Measurements from ENCODE around the gene B3GNT9.
A peak's percentile ranks its signal among the peaks of the same experiment; 100 is the strongest.

B3GNT9 gene

DNA sequence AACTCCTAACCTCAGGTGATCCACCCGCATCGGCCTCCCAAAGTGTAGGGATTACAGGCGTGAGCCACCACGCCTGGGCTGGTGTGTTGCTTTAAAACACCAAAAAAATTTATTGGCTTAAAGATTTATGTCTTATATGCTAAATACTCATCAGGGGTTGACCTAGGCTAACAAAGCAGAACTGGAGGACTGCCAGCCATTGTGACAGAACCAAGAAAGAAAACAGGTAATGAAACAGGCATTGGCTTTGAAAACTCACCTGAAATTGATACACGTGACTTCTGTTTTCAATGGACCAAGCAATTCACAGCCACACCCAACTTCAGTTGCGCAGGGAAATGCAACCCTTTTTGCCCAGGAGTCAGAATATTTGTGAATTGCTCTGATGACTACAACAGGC lies 46.0 kb downstream of the B3GNT9 start:
- Histone ChIP-seq H2BK120ac (ENCODE audit: insufficient read depth, low read length, poor library complexity) (no peak overlapping the region), H3K27ac (ENCODE audit: low read depth, low read length) (no peak overlapping the region), H3K79me2 (ENCODE audit: control insufficient read depth, insufficient read depth, low read length, poor library complexity) (peaks cover 5% of the 10 kb centered on the region), H4K12ac (ENCODE audit: low read depth, low read length) (no peak overlapping the region), H3K9ac (ENCODE audit: low read length) (no peak overlapping the region), H3K14ac (ENCODE audit: low read length) (no peak overlapping the region), H3K4me2 (ENCODE audit: low read length) (no peak overlapping the region), H3K36me3 (ENCODE audit: control insufficient read depth in 1 of 2, insufficient read depth in 2 of 2, low read length in 2 of 2) (no peaks in the 10 kb centered on the region), H3K27me3 (ENCODE audit: insufficient read depth, low read length) (no peaks in the 10 kb centered on the region), H2AFZ (ENCODE audit: insufficient read depth, low read length, poor library complexity) (no peak overlapping the region), H2BK5ac (ENCODE audit: low read depth, low read length, poor library complexity) (no peak overlapping the region), H3K23ac (ENCODE audit: low read length) (no peak overlapping the region), H2BK12ac (ENCODE audit: low read length) (no peak overlapping the region), H4K91ac (ENCODE audit: low read depth, low read length) (no peak overlapping the region), H3K4me3 (ENCODE audit: low read depth, low read length) (no peak overlapping the region), H3K18ac (ENCODE audit: low read length) (no peak overlapping the region), H3K4ac (ENCODE audit: low read depth, low read length) (no peak overlapping the region), H3K4me1 (ENCODE audit: control insufficient read depth in 1 of 2, insufficient read depth in 2 of 2, low read length in 2 of 2) (peaks cover 7 to 8% of the 10 kb centered on the region in 2 experiments), H3K79me1 (ENCODE audit: low read length) (peaks cover 7% of the 10 kb centered on the region), H4K8ac (ENCODE audit: low read depth, low read length) (no peak overlapping the region), H2AK5ac (ENCODE audit: low read length) (no peak overlapping the region), H3K9me3 (ENCODE audit: insufficient read depth, low read depth, low read length) (no peaks in the 10 kb centered on the region)
- no peak for DNase-seq
- no CpG with 5 or more reads among the region's 6 CpGs for WGBS (ENCODE audit: extremely low coverage, insufficient coverage, insufficient read length)

DNA sequence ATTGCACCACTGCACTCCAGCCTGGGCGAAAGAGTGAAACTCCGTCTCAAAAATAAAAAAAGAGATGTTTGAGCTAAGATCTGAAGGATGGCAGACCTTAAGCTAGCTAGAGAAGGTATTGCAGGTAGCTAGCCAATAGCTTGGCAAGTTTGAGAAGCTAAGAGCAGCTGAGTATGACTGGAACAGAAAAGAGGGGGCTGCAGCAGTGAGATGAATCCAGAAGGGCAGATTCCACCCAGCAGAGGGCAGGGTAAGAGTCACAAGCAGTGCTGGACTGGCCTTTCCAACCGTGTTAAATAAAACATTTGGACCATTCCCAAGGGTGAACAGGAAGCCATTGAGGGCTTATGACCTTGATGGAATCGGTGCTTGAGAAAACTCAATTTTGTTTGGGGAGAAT lies 46.7 kb downstream of the B3GNT9 start:
- Histone ChIP-seq H3K23ac (ENCODE audit: low read length) (no peak overlapping the region), H3K79me1 (ENCODE audit: low read length) (peaks cover 1% of the 10 kb centered on the region), H4K91ac (ENCODE audit: low read depth, low read length) (no peak overlapping the region), H3K27me3 (ENCODE audit: insufficient read depth, low read length) (no peaks in the 10 kb centered on the region), H3K14ac (ENCODE audit: low read length) (no peak overlapping the region), H2BK5ac (ENCODE audit: low read depth, low read length, poor library complexity) (no peak overlapping the region), H3K4me3 (ENCODE audit: low read depth, low read length) (no peak overlapping the region), H3K18ac (ENCODE audit: low read length) (no peak overlapping the region), H2BK12ac (ENCODE audit: low read length) (no peak overlapping the region), H3K9me3 (ENCODE audit: insufficient read depth, low read depth, low read length) (no peaks in the 10 kb centered on the region), H3K4ac (ENCODE audit: low read depth, low read length) (no peak overlapping the region), H3K79me2 (ENCODE audit: control insufficient read depth, insufficient read depth, low read length, poor library complexity) (peaks cover under 1% of the 10 kb centered on the region), H3K4me1 (ENCODE audit: control insufficient read depth in 1 of 2, insufficient read depth in 2 of 2, low read length in 2 of 2) (peaks cover 3% of the 10 kb centered on the region in 2 experiments), H3K36me3 (ENCODE audit: control insufficient read depth in 1 of 2, insufficient read depth in 2 of 2, low read length in 2 of 2) (peaks cover 0 to 2% of the 10 kb centered on the region in 2 experiments), H2AK5ac (ENCODE audit: low read length) (no peak overlapping the region), H2BK120ac (ENCODE audit: insufficient read depth, low read length, poor library complexity) (no peak overlapping the region), H4K8ac (ENCODE audit: low read depth, low read length) (no peak overlapping the region), H4K12ac (ENCODE audit: low read depth, low read length) (no peak overlapping the region), H3K9ac (ENCODE audit: low read length) (no peak overlapping the region), H2AFZ (ENCODE audit: insufficient read depth, low read length, poor library complexity) (no peak overlapping the region), H3K27ac (ENCODE audit: low read depth, low read length) (no peak overlapping the region), H3K4me2 (ENCODE audit: low read length) (no peak overlapping the region)
- no CpG with 5 or more reads among the region's 4 CpGs for WGBS (ENCODE audit: extremely low coverage, insufficient coverage, insufficient read length)
- DNase-seq, result peak; percentile 65 to 82

DNA sequence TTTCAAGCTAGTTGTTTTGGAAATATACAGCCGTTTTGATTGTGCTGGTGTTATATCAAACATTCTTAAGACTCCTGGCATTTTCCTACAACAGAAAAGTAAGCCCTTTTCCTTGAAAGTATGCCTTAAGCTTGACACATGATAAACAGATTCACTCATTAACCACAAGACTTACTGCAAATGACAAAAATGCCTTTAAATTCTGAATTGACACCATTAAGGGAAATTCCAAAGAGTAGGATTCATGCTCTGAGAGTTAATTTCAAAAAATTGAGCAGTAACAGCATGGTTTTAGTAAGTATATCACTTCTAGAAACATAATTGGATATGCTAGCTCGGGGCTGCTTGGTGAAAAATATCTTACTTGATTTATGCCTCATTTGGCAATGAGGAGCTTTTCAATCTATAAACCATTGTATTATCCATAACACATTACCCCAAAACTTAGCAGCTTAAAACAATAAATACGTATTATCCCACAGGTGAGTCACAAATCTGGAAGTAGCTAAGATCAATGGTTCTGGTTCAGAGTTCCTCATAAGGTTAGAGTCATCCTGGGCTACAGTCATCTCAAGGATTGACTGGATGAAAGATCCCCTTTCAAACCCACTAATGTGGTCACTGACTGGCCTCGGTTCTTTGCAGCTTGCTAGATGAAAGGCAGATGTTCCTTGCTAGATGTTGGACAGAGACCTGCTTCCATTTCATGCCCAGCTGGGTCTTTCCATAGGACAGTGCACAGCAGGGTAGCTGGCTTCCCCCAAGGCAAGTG lies 49.3 kb downstream of the B3GNT9 start:
- H3K27ac ChIP-seq (ENCODE audit: low read depth, low read length), result no peak overlapping the region

DNA sequence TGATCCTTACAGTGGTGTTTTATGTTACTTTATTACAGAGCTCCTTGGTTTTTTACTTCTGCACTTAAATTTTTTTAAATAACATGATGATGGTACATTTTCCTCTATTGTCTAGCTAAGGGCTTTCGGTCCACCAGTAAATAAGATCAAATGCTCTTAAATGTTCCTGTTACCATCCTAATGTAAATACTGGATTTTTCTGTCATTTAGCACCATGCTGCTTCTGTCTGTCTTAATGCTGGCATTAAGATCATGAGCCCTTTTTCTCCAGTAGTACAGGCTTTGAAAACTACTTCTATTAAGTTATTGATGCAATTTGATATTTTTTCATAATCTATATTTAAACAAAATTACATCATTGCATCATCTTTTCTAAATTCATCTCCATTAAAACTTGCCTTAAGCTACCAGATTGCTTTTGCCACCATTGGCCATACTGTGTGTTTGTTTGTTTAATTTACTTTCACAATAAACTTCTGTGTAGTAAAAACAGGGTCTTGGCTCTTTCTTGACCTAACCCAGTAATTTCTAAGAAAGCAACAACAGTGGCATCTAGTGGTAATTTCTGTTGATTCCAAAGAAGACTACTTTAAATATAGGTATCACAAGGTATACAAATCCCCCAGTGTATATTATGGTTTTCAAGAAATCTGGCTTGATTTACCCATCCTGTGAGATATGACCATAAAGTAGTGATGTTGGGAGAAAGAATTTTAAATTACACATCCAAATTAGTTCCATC lies 50.1 kb downstream of the B3GNT9 start:
- Histone ChIP-seq H3K4me2 (ENCODE audit: low read length) (no peak overlapping the region), H3K79me2 (ENCODE audit: control insufficient read depth, insufficient read depth, low read length, poor library complexity) (no peaks in the 10 kb centered on the region), H3K4ac (ENCODE audit: low read depth, low read length) (no peak overlapping the region), H2AFZ (ENCODE audit: insufficient read depth, low read length, poor library complexity) (no peak overlapping the region), H2BK120ac (ENCODE audit: insufficient read depth, low read length, poor library complexity) (no peak overlapping the region), H3K14ac (ENCODE audit: low read length) (no peak overlapping the region), H3K23ac (ENCODE audit: low read length) (no peak overlapping the region), H3K36me3 (ENCODE audit: control insufficient read depth in 1 of 2, insufficient read depth in 2 of 2, low read length in 2 of 2) (peaks cover 0 to 8% of the 10 kb centered on the region in 2 experiments), H3K18ac (ENCODE audit: low read length) (no peak overlapping the region), H3K27ac (ENCODE audit: low read depth, low read length) (no peak overlapping the region), H3K4me3 (ENCODE audit: low read depth, low read length) (no peak overlapping the region), H3K79me1 (ENCODE audit: low read length) (no peaks in the 10 kb centered on the region), H3K9me3 (ENCODE audit: insufficient read depth, low read depth, low read length) (no peaks in the 10 kb centered on the region), H4K12ac (ENCODE audit: low read depth, low read length) (no peak overlapping the region), H3K9ac (ENCODE audit: low read length) (no peak overlapping the region), H4K8ac (ENCODE audit: low read depth, low read length) (no peak overlapping the region), H3K4me1 (ENCODE audit: control insufficient read depth in 1 of 2, insufficient read depth in 2 of 2, low read length in 2 of 2) (no peaks in the 10 kb centered on the region), H4K91ac (ENCODE audit: low read depth, low read length) (no peak overlapping the region), H2BK5ac (ENCODE audit: low read depth, low read length, poor library complexity) (no peak overlapping the region), H2BK12ac (ENCODE audit: low read length) (no peak overlapping the region), H2AK5ac (ENCODE audit: low read length) (no peak overlapping the region), H3K27me3 (ENCODE audit: insufficient read depth, low read length) (no peaks in the 10 kb centered on the region)
- no CpG with 5 or more reads among the region's 1 CpG for WGBS (ENCODE audit: extremely low coverage, insufficient coverage, insufficient read length)
- peak in 1 of 2 donors; percentile 70 for DNase-seq

More for the DNA sequence above, 49.3 kb downstream of the B3GNT9 start:
- Histone ChIP-seq H3K36me3 (ENCODE audit: control insufficient read depth in 1 of 2, insufficient read depth in 2 of 2, low read length in 2 of 2) (peaks cover 0 to 8% of the 10 kb centered on the region in 2 experiments), H3K4me2 (ENCODE audit: low read length) (no peak overlapping the region), H3K9me3 (ENCODE audit: insufficient read depth, low read depth, low read length) (no peaks in the 10 kb centered on the region), H2BK120ac (ENCODE audit: insufficient read depth, low read length, poor library complexity) (no peak overlapping the region), H2BK5ac (ENCODE audit: low read depth, low read length, poor library complexity) (no peak overlapping the region), H3K4me3 (ENCODE audit: low read depth, low read length) (no peak overlapping the region), H3K4me1 (ENCODE audit: control insufficient read depth in 1 of 2, insufficient read depth in 2 of 2, low read length in 2 of 2) (no peaks in the 10 kb centered on the region), H3K27me3 (ENCODE audit: insufficient read depth, low read length) (no peaks in the 10 kb centered on the region), H3K9ac (ENCODE audit: low read length) (no peak overlapping the region), H2AK5ac (ENCODE audit: low read length) (no peak overlapping the region), H3K18ac (ENCODE audit: low read length) (no peak overlapping the region), H4K8ac (ENCODE audit: low read depth, low read length) (no peak overlapping the region), H3K23ac (ENCODE audit: low read length) (no peak overlapping the region), H2BK12ac (ENCODE audit: low read length) (no peak overlapping the region), H4K91ac (ENCODE audit: low read depth, low read length) (no peak overlapping the region), H2AFZ (ENCODE audit: insufficient read depth, low read length, poor library complexity) (no peak overlapping the region), H3K79me2 (ENCODE audit: control insufficient read depth, insufficient read depth, low read length, poor library complexity) (no peaks in the 10 kb centered on the region), H4K12ac (ENCODE audit: low read depth, low read length) (no peak overlapping the region), H3K4ac (ENCODE audit: low read depth, low read length) (no peak overlapping the region), H3K79me1 (ENCODE audit: low read length) (no peaks in the 10 kb centered on the region), H3K14ac (ENCODE audit: low read length) (no peak overlapping the region)
- no peak for DNase-seq
- WGBS (ENCODE audit: extremely low coverage, insufficient coverage, insufficient read length), result no CpG with 5 or more reads among the region's 4 CpGs
